H9 (cell line): ENCODE data around the gene PRUNE2. TPM values are rescaled to one million over a fixed set of nuclear protein-coding genes. Genes with fewer than 3 reads are reported as not detected.

Experiments used
- DNase-seq: peaks from one replicate; pipeline ENCODE4 v3.0.0-alpha.2; 2017
- H2AFZ ChIP-seq: one replicate; pipeline ENCODE4 v1.6.1; 2013; ENCODE audit warnings: mild to moderate bottlenecking, low read length, control low read depth, moderate library complexity
- H2AK5ac ChIP-seq: 2 replicates; pipeline ENCODE4 v1.6.1; 2013; ENCODE audit warnings: low read length, control low read depth, mixed read lengths; ENCODE audit not compliant: insufficient read length
- H2BK120ac ChIP-seq: one replicate; pipeline ENCODE4 v1.6.1; 2013; ENCODE audit warnings: low read depth, mild to moderate bottlenecking, low read length, control low read depth, inconsistent platforms; ENCODE audit not compliant: poor library complexity, severe bottlenecking
- H2BK12ac ChIP-seq: 2 replicates; pipeline ENCODE4 v1.6.1; 2013; ENCODE audit warnings: low read length, control low read depth, mixed read lengths, low read depth; ENCODE audit not compliant: insufficient read length
- H2BK15ac ChIP-seq: 2 replicates; pipeline ENCODE4 v1.6.1; 2013; ENCODE audit warnings: low read depth, low read length, control low read depth
- H2BK20ac ChIP-seq: one replicate; pipeline ENCODE4 v1.6.1; 2013; ENCODE audit warnings: low read depth, mild to moderate bottlenecking, low read length, control low read depth, inconsistent platforms; ENCODE audit not compliant: poor library complexity, severe bottlenecking
- H2BK5ac ChIP-seq: 2 replicates; pipeline ENCODE4 v1.6.1; 2013; ENCODE audit warnings: low read length, control low read depth, mixed read lengths; ENCODE audit not compliant: insufficient read length
- H3K14ac ChIP-seq: 2 replicates; pipeline ENCODE4 v1.6.1; 2013; ENCODE audit warnings: low read length, control low read depth; ENCODE audit not compliant: insufficient read depth
- H3K18ac ChIP-seq: 2 replicates; pipeline ENCODE4 v1.6.1; 2013; ENCODE audit warnings: low read depth, mild to moderate bottlenecking, mixed read lengths, low read length, control low read depth; ENCODE audit not compliant: insufficient read length
- H3K23ac ChIP-seq: 2 replicates; pipeline ENCODE4 v1.6.1; 2013; ENCODE audit warnings: low read length, control low read depth, mixed read lengths, low read depth; ENCODE audit not compliant: insufficient read length
- H3K23me2 ChIP-seq: 2 replicates; pipeline ENCODE4 v1.6.1; 2013; ENCODE audit warnings: low read depth, mild to moderate bottlenecking, mixed read lengths, low read length, control low read depth; ENCODE audit not compliant: insufficient read length, poor library complexity, severe bottlenecking
- H3K27ac ChIP-seq: 2 replicates; pipeline ENCODE4 v1.5.1; 2013; ENCODE audit warnings: low read length, control low read depth, mixed read lengths, low read depth; ENCODE audit not compliant: insufficient read length
- H3K27me3 ChIP-seq: 2 replicates; pipeline ENCODE4 v1.6.1; 2013; ENCODE audit warnings: low read length, control low read depth, inconsistent platforms; ENCODE audit not compliant: insufficient read depth
- H3K4ac ChIP-seq: 2 replicates; pipeline ENCODE4 v1.6.1; 2013; ENCODE audit warnings: low read depth, mild to moderate bottlenecking, control low read depth, inconsistent platforms, low read length, moderate library complexity
- H3K4me1 ChIP-seq: 2 replicates; pipeline ENCODE4 v1.6.1; 2013; ENCODE audit warnings: low read length, control low read depth, inconsistent platforms; ENCODE audit not compliant: insufficient read depth
- H3K4me2 ChIP-seq: 2 replicates; pipeline ENCODE4 v1.6.1; 2013; ENCODE audit warnings: low read length, control low read depth, mixed read lengths; ENCODE audit not compliant: insufficient read length, insufficient read depth
- H3K56ac ChIP-seq: 2 replicates; pipeline ENCODE4 v1.6.1; 2013; ENCODE audit warnings: low read depth, mild to moderate bottlenecking, mixed read lengths, low read length, control low read depth; ENCODE audit not compliant: insufficient read length
- H3K79me1 ChIP-seq: 2 replicates; pipeline ENCODE4 v1.6.1; 2013; ENCODE audit warnings: low read depth, mild to moderate bottlenecking, moderate library complexity, low read length, control low read depth, inconsistent platforms; ENCODE audit not compliant: insufficient read depth, poor library complexity, severe bottlenecking
- H3K79me2 ChIP-seq: 2 replicates; pipeline ENCODE4 v1.6.1; 2013; ENCODE audit warnings: low read length, control low read depth, inconsistent platforms; ENCODE audit not compliant: insufficient read depth
- H3K9ac ChIP-seq: 2 replicates; pipeline ENCODE4 v1.6.1; 2013; ENCODE audit warnings: low read length, control low read depth, mixed read lengths; ENCODE audit not compliant: insufficient read length; ENCODE audit errors: extremely low read depth
- H3K9me3 ChIP-seq: one replicate; pipeline ENCODE4 v1.6.1; 2013; ENCODE audit warnings: low read depth, low read length, inconsistent platforms; ENCODE audit not compliant: control insufficient read depth
- H3T11ph ChIP-seq: one replicate; pipeline ENCODE4 v1.6.1; 2013; ENCODE audit warnings: mild to moderate bottlenecking, low read length, control low read depth, inconsistent platforms
- H4K20me1 ChIP-seq: one replicate; pipeline ENCODE4 v1.6.1; 2013; ENCODE audit not compliant: control insufficient read depth, insufficient read length, insufficient read depth
- H4K5ac ChIP-seq: 2 replicates; pipeline ENCODE4 v1.6.1; 2013; ENCODE audit warnings: low read depth, mild to moderate bottlenecking, mixed read lengths, low read length, control low read depth; ENCODE audit not compliant: insufficient read length
- H4K8ac ChIP-seq: replicated peaks from 2 replicates; pipeline ENCODE4 v1.6.1; 2013; ENCODE audit warnings: low read length, control low read depth, mixed read lengths, low read depth; ENCODE audit not compliant: insufficient read length
- H4K91ac ChIP-seq: 2 replicates; pipeline ENCODE4 v1.6.1; 2013; ENCODE audit warnings: low read depth, mild to moderate bottlenecking, moderate library complexity, mixed read lengths, low read length, control low read depth; ENCODE audit not compliant: insufficient read length
- H3K27ac Mint-ChIP-seq, 3 experiments: 2 replicates in 2 of 3; 3 replicates in 1 of 3; pipeline ENCODE4 v1.8.0; 2020 to 2021; ENCODE audit warnings: mixed read lengths in 3 of 3, mild to moderate bottlenecking in 1 of 3, moderate library complexity in 1 of 3
- H3K27me3 Mint-ChIP-seq: 2 replicates; pipeline ENCODE4 v1.8.0; 2021; ENCODE audit warnings: low read depth, mild to moderate bottlenecking, moderate library complexity, mixed read lengths
- H3K36me3 Mint-ChIP-seq, 3 experiments: 2 replicates in 2 of 3; 3 replicates in 1 of 3; pipeline ENCODE4 v1.8.0; 2020 to 2021; ENCODE audit warnings: low read depth in 3 of 3, mixed read lengths in 3 of 3; ENCODE audit not compliant: insufficient read depth in 1 of 3
- H3K4me1 Mint-ChIP-seq, 2 experiments: 2 replicates each; pipeline ENCODE4 v1.8.0; 2020; ENCODE audit warnings: mixed read lengths in 2 of 2
- H3K4me3 Mint-ChIP-seq, 2 experiments: 2 replicates in 1 of 2; 3 replicates in 1 of 2; pipeline ENCODE4 v1.8.0; 2020 to 2021; ENCODE audit warnings: mild to moderate bottlenecking in 2 of 2, mixed read lengths in 2 of 2, moderate library complexity in 1 of 2
- H3K9me3 Mint-ChIP-seq, 2 experiments: 2 replicates in 1 of 2; 3 replicates in 1 of 2; pipeline ENCODE4 v1.8.0; 2020; ENCODE audit warnings: mild to moderate bottlenecking in 2 of 2, mixed read lengths in 2 of 2, moderate library complexity in 1 of 2
- WGBS: extraction: QIAGEN DNeasy Blood & Tissue Kit; methylation state at CpG from one replicate; pipeline ENCODE4 v1.1.7; 2013; ENCODE audit warnings: missing lambda C conversion rate, low lambda C conversion rate, mixed read lengths; ENCODE audit not compliant: insufficient read length; ENCODE audit errors: extremely low coverage; 5-methylcytosine and 5-hydroxymethylcytosine counted together
- total RNA-seq: library from RNA; stranded (reverse); gene quantifications from 2 replicates; pipeline ENCODE4 v1.2.1, GENCODE V29; 2021
- TF ChIP-seq, protein P1 (sequence below): fragments of 200-600 bp; sonication (generic); conservative IDR thresholded peaks from 3 replicates; pipeline ENCODE4 v1.8.0; 2021; ENCODE audit warnings: antibody characterized with exemption, mild to moderate bottlenecking

Gene PRUNE2
- total RNA-seq, 1 experiment from 2014 or later: 12.1 TPM

DNA sequence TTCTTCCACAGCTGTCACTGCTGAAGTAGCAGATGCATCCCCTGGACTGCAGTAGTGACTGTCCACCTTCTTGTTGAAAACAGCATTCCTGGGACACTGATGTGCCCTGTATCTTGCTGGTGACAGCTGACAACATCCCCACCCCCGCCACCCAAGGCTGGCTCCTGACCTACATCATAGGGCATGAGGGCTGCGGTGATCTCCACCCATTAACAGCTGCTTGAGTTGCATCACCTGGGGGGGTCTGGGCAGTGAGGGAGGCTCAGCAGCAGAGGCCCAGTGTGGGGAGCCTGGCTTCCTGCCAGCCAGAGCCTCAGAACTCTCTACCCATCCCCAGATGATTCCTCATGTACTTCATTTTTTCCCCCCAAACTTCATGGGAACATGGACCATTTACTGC lies 4.1 kb downstream of the PRUNE2 start:
- Histone ChIP-seq H3K27me3 (no peaks in the 10 kb centered on the region; the same call in 1 of the 2 replicates), H4K5ac (no peak overlapping the region), H3K23me2 (peaks cover 12% of the 10 kb centered on the region), H3K4ac (no peak overlapping the region), H2BK15ac (no peak overlapping the region), H3K9ac (no peak overlapping the region), H3K23ac (no peak overlapping the region), H2BK5ac (no peak overlapping the region), H3T11ph (no peak overlapping the region), H3K27ac (no peak overlapping the region), H2BK20ac (no peak overlapping the region), H3K18ac (no peak overlapping the region), H4K91ac (no peak overlapping the region), H3K9me3 (no peaks in the 10 kb centered on the region), H2BK12ac (no peak overlapping the region), H4K8ac (no peak overlapping the region), H4K20me1 (no peaks in the 10 kb centered on the region), H3K79me1 (no peaks in the 10 kb centered on the region), H3K4me1 (peaks cover 4% of the 10 kb centered on the region; the same call in 1 of the 2 replicates), H3K14ac (no peak overlapping the region), H2AK5ac (no peak overlapping the region), H2AFZ (no peak overlapping the region), H3K4me2 (no peak overlapping the region), H2BK120ac (no peak overlapping the region), H3K56ac (no peak overlapping the region), H3K79me2 (no peaks in the 10 kb centered on the region)
- H3K36me3 Mint-ChIP-seq: no peaks in the 10 kb centered on the region; a peak in 1 of 7 replicates
- WGBS: no CpG with 5 or more reads among the region's 2 CpGs
- no peak for DNase-seq
- H3K4me1 Mint-ChIP-seq: peaks cover 25 to 38% of the 10 kb centered on the region in 2 experiments
- no peak overlapping the region for H3K4me3 Mint-ChIP-seq
- no peak overlapping the region; a peak in 1 of 7 replicates for H3K27ac Mint-ChIP-seq
- H3K27me3 Mint-ChIP-seq: peaks cover 25% of the 10 kb centered on the region
- TF ChIP-seq, protein P1, sequence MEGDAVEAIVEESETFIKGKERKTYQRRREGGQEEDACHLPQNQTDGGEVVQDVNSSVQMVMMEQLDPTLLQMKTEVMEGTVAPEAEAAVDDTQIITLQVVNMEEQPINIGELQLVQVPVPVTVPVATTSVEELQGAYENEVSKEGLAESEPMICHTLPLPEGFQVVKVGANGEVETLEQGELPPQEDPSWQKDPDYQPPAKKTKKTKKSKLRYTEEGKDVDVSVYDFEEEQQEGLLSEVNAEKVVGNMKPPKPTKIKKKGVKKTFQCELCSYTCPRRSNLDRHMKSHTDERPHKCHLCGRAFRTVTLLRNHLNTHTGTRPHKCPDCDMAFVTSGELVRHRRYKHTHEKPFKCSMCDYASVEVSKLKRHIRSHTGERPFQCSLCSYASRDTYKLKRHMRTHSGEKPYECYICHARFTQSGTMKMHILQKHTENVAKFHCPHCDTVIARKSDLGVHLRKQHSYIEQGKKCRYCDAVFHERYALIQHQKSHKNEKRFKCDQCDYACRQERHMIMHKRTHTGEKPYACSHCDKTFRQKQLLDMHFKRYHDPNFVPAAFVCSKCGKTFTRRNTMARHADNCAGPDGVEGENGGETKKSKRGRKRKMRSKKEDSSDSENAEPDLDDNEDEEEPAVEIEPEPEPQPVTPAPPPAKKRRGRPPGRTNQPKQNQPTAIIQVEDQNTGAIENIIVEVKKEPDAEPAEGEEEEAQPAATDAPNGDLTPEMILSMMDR: no peak
- H3K9me3 Mint-ChIP-seq: no peaks in the 10 kb centered on the region
